Stimulated activated CD4-positive, alpha-beta T cell treated with anti-CD3 and anti-CD28 coated beads, Interleukin-2, amount 100 ng/mL, for 48 hours (primary cell): ENCODE results near the gene CYS1.
A peak's percentile ranks its signal among the peaks of the same experiment; 100 is the strongest.

Experiments
- DNase-seq, 2 donors: peaks; one replicate each; pipeline ENCODE4 v3.0.0-alpha.2; 2020

Gene CYS1

GRCh38 chr2:10091182-10091888, 11.1 kb upstream of the CYS1 start:
- DNase-seq, result no peak

DNA sequence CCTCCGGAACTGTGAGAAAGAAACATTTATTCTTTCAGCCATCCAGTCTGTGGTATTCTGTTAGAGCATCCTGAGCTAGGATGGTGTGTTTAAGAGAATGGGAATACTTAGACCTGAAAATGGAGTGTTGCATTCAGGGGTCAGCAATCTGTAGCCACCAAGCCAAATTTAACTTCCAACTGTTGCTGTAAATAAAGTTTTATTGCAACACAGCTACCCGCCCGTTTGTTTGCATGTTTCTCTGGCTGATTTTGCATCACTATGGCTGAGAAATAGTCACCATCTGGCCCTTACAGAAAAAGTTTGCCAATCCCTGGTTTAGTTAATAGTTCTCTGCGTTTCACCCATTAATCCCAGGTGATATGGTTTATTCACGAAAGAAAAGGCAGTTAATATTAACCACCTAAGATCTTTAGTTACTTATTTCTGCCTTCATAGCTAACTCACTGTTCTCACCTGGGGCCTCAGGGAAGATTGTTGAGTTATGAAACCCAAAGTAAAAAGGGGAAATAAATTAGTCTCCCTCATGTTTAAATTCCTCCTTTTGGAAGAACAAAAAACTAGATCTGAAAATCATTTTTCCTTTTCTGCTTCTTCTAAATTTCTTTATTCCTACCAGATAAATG, 9.5 kb upstream of the CYS1 start:
- DNase-seq, result no peak

- DNase-seq, result no peak
Observed at GRCh38 chr2:10087360-10087759, 7.1 kb upstream of the CYS1 start.

GRCh38 chr2:10086950-10087349, 6.7 kb upstream of the CYS1 start:
- no peak for DNase-seq

DNA sequence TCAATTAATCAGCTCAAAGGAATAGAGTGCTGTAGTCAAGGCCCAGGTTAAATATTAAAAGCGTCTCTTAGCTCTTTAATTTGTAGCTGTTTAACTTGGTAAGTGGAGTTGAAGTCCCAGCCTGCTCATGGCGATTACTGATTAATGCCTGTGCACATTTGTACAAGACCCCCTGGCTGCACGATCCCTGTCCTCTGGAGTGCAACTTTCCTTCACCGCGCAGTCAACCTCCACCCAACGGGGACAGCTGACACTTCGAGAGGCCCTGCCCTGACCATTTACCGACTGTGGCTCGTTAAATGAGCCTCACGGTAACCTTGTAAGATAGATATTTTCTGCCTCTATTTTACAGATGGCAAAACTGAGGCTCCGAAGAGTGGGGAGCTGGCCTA, 5.5 kb upstream of the CYS1 start:
- no peak for DNase-seq

- DNase-seq, result no peak
Observed at GRCh38 chr2:10085043-10085667, 4.9 kb upstream of the CYS1 start.

DNA sequence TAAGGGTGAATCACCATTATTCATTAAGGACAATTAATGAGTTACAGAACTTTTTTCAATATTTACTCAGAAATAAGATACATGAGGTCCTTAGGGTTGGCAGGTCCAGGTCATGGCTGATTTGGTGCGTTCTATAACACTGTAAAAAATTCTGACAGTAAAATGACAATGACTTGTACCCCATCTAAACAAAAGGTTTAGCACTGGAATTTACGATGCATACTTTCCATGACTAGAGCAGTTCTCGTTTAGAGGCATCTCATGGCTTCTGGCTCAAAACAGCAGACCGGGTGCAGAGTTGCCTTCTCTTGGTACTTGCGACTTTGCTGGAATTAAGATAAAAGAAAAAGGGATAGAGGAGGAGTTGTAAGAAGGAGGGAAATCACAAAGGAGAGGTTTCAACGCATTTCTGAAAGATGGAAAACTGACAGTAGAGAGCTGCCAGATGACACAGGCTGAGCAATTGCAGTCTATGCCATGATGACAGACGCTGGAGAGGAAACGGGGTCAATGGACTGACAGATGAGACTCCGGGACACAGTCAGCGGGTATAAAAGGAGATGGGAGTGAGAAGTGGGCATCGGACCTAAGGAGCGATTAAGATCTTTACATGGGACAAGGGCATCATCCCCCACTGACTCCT, 4.1 kb upstream of the CYS1 start:
- DNase-seq, result no peak

DNA sequence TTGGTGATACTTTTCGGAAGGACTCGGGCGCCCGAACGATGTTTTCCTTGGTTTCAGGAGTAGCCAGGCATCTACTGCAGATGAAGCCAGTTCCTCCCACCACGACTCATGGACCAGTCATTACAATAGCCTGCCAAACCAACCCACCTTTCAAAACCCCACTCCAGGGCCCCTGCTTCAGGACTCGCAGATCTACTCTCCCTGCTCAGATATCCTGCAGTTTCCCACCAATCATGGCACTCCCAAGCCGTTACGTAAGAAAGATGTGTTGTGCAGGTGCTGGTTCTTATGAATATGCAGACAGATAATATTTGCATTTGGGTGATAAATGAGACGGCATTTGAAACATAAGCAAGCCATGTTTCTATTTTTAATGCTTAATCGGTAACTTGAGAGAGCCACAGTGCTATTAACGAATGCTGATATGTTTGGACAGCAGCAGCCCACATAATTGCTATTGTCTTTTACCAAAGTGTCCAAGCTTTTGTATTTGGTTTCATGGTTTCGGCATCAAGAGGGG, 3.5 kb upstream of the CYS1 start:
- DNase-seq, result no peak

- no peak for DNase-seq
Observed at GRCh38 chr2:10083046-10083445, 2.8 kb upstream of the CYS1 start.

GRCh38 chr2:10080536-10081304, 509 bp upstream of the CYS1 start:
- no peak for DNase-seq

- no peak for DNase-seq
Observed at GRCh38 chr2:10079266-10079869, 843 bp downstream of the CYS1 start.

DNA sequence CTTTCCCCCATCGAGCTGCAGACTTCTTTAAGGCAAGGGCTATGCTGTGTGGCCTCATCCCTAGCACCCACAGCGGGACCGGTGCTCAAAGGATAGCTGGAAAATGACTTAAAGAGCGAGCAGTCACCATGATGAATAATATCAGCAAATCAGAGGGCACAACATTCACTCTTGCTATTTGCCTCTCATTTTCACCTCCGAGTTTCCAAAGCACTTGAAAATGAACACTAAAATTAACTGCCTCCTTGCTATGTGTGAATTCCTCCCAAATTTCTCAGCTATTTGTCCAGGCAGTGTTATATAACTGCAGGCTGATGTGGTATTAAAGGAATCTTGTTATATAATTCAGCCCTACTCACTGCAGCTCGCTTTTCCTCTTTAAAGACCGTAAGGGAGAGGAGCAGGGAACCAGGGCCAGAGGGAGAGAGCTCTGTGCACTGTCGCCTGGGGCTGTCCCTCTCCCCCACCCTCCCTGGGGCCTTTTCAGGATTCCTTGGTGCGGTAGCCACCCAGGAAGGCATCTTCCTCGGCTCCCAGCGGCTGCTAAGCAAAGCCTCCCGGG, 1.4 kb downstream of the CYS1 start:
- DNase-seq, result no peak

DNA sequence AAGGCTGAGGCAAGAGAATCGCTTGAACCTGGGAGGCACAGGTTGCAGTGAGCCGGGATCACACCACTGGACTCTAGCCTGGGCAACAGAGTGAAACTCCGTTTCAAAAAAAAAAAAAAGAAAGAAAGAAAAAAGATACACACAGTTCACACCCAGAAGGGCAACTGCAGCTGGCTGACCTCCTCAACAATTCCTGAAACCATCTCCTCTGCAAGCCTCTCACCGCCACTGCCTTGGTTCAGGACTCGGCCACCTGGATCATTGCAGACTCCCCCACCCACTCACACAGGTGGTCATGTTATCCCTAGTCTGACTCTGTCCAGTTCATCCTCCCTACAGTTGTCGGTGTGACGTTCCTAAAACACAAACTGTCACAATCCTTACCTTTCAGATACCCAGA, 2.2 kb downstream of the CYS1 start:
- no peak for DNase-seq

DNA sequence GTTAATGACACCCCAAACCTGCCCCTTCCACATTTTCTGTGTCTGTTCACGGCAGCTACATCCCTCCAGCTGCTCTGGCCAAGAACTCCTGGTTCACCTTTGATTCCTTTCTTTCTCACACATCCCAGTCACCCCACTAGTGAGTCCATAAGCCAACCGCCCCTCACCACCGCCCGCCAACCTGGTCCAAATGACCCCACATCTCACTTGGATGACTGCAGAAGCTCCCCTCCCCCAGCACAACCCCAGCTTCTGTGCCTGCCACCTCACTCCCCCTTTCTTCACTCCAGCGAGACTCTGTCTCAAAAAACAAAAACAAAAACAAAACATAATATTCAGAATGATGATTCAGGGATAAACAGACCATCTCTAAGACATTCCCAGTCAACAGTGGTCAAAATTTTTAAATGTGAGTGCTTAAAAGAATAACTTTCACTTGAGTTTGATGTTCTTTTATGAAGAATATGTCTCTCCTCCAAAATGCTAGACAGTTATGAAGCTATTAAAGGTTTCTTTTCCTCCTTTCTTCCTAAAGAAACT, 3.2 kb downstream of the CYS1 start:
- DNase-seq, result no peak

DNA sequence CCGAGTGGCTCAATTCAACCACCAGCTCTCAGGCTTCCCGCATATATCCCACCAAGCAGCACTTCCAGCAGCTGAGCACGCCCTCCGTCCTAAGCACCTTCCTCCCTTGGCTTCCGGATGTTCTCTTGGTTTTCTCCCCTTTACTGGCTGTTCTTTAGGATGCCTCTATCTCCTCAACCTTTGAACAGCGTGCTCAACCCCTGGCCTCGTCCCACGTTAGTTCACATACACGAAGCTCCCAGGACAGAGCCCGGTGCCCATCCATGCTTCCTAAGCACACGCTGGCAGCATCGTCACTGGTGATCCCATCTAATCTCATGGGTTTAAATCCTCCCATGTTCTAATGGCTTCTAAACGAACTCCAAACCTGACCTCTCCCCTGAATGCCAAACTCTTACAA, 3.7 kb downstream of the CYS1 start:
- no peak for DNase-seq

DNA sequence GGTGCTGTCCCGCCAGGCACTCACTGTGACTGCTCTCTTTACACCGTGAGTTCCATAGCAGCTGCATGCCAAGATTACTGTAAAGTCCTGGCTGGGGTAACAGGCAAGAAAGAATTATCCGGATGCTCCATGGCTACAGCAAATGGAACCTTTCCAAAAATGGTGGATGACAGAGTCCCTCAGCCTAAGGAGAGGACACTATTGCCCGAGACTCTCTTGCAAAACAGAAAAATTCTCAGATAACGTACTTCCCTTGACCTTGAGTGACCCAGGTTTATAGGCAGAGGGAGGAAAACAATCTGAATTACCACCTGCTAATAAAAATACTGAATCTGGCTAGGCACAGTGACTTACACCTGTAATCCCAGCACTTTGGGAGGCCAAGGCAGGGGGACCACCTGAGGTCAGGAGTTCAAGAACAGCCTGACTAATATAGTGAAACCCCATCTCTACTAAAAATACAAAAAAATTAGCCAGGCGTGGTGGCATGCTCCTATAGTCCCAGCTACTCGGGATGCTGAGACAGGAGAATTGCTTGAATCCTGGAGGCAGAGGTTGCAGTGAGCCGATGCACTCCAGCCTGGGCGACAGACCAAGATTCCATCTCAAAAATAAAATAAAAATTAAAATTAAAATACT, 4.5 kb downstream of the CYS1 start:
- DNase-seq, result no peak

GRCh38 chr2:10075101-10075500, 5.1 kb downstream of the CYS1 start:
- DNase-seq, result no peak

- no peak for DNase-seq
Observed at GRCh38 chr2:10073706-10074105, 6.5 kb downstream of the CYS1 start.

DNA sequence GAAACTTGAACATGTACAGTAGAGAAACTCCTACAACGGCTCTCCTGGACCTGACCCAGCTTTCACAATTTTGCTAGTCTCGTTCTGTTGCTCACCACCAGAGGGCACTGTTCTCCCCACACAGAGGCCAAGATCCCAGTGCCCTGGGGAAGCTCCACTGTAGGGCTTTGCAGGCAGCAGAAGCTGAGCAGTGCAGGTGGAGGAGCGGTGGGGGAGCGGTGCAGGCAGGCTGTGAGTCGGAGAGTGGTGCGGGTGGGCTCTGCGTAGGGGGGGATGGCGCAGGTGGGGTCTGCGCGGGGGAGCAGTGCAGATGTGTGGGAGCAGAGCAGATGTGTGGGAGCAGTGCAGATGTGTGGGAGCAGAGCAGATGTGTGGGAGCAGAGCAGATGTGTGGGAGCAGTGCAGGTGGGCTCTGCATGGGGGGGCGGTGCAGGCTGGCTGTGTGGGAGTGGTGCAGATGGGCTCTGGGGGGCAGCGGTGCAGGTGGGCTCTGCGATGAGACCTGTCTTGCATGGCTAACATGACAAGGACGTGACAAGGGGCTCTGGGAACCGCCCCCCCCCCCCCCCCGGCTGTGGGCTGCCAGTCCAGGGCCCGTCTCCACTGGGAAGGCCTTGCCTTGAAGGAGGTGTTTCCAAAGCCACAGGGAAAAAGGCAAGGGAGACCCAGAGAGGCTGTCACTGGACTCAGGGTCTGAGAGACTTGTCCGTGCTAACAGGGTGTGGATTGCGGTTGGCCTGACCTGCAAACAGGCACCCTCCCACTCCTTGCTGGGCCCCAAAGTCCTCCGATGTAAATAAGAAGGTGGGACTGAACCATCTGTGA, 7.3 kb downstream of the CYS1 start:
- DNase-seq, result peak; percentile 72 to 73

- no peak for DNase-seq
Observed at GRCh38 chr2:10071595-10071994, 8.6 kb downstream of the CYS1 start.
